Heart right ventricle (tissue), 16 donors: Measurements from ENCODE around the gene SLIT1. TPM values are rescaled to one million over a fixed set of nuclear protein-coding genes. Genes with fewer than 3 reads are reported as not detected.
A peak's percentile ranks its signal among the peaks of the same experiment; 100 is the strongest.

ENCODE experiments used
- ATAC-seq, 8 donors: fragments of 200-7000 bp; cut with Tn5 transposase; one replicate each; pipeline ENCODE4 v1.9.1; 2020; ENCODE audit warnings: mild to moderate bottlenecking in 8 of 8, moderate library complexity in 8 of 8, moderate number of reproducible peaks in 1 of 8
- DNase-seq, 2 donors: peaks; one replicate each; pipeline ENCODE4 v3.0.0-alpha.2; 2020
- H3K27ac ChIP-seq, 10 donors: fragments of 200-600 bp; sonication (generic) in 2 of 10; one replicate each; pipeline versions ENCODE4 v1.5.0 to v1.8.0; 2020 to 2022; ENCODE audit warnings: mild to moderate bottlenecking in 3 of 10
- H3K27me3 ChIP-seq, 7 donors: fragments of 200-600 bp; one replicate each; pipeline ENCODE4 v1.8.0; 2021 to 2022; ENCODE audit warnings: mild to moderate bottlenecking in 2 of 7
- H3K36me3 ChIP-seq, 9 donors: fragments of 200-600 bp; sonication (generic) in 1 of 9; one replicate each; pipeline versions ENCODE4 v1.5.0 to v1.8.0; 2020 to 2022; ENCODE audit warnings: mild to moderate bottlenecking in 2 of 9
- H3K4me1 ChIP-seq, 9 donors: fragments of 200-600 bp; sonication (generic) in 1 of 9; one replicate each; pipeline versions ENCODE4 v1.5.0 to v1.8.0; 2020 to 2022; ENCODE audit warnings: mild to moderate bottlenecking in 4 of 9
- H3K4me3 ChIP-seq, 10 donors: fragments of 200-600 bp; sonication (generic) in 2 of 10; one replicate each; pipeline versions ENCODE4 v1.5.0 to v1.8.0; 2020 to 2022; ENCODE audit warnings: mild to moderate bottlenecking in 7 of 10, moderate library complexity in 2 of 10
- H3K9me3 ChIP-seq, 11 donors: fragments of 200-600 bp in 10 of 11; sonication (generic) in 2 of 11; one replicate each; pipeline versions ENCODE4 v1.5.0 to v1.8.0; 2013 to 2022; ENCODE audit warnings: mild to moderate bottlenecking in 2 of 11, control low read depth in 1 of 11, moderate library complexity in 1 of 11
- WGBS, 2 donors: extraction: QIAGEN DNeasy Blood & Tissue Kit; methylation state at CpG; one replicate each; pipeline ENCODE4 v1.1.7; 2013; ENCODE audit warnings: inconsistent platforms in 1 of 2; 5-methylcytosine and 5-hydroxymethylcytosine counted together
- intact Hi-C, 10 donors: fragments of 100-400 bp; cut with DNase I; formaldehyde crosslinking; loops; one replicate each; pipeline versions ENCODE4 v1.11.1 to v1.14.2; 2022
- polyA plus RNA-seq, 2 donors: library from polyadenylated mRNA; stranded (reverse); fragments of 200-250 nt; gene quantifications; one replicate each; pipeline ENCODE4 v1.2.3, GENCODE V29; 2013
- total RNA-seq, 10 donors: library from RNA; stranded (reverse); fragmentation: NEBNext Ultra II Directional in 3 of 10; extraction: Animal tissue kit (Norgen Biotek cat#: 25700) in 3 of 10; gene quantifications; one replicate each; pipeline versions ENCODE4 v1.2.1 to v1.2.4, GENCODE V29; 2021 to 2023
- TF ChIP-seq, protein P1 (sequence below), 9 donors: fragments of 200-600 bp; sonication (generic) in 2 of 9; IDR thresholded peaks; one replicate each; pipeline versions ENCODE4 v1.5.0 to v1.8.0; 2021 to 2022; ENCODE audit warnings: antibody characterized with exemption in 9 of 9, mild to moderate bottlenecking in 5 of 9, moderate library complexity in 1 of 9
- donor health status: Arrhythmogenic right ventricular cardiomyopathy.
- donor health status: ischemic (EF 13 %, LVEDD 7.1; RV severe dilation, severe dysfunction).
- donor health status: healthy with polysubstance abuse.
- donor health status: DM: no; HTN: yes; CAD: no.
- donor health status: DM: no; HTN: no; CAD: no.
- donor health status: ischemic (EF 25% LVEDD 6.9; RV normal size, moderate dysfunction).
- donor health status: ischemic (EF 25% LVEDD 5.7; RV mildly dilated, moderate dysfunction).
- donor health status: healthy.
- donor health status: DM: yes; HTN: yes; CAD: no.
- donor health status: Ischemic cardiomyopathy.
- donor health status: ischemic (EF 35%, LVEDD 5.7; RV mildly dilated, moderate dysfunction).
- donor health status: nonischemic (EF 11% LVEDD 7.7; RV severe dilation, severe dysfunction).
- donor health status: DM: yes; HTN: yes; CAD: no.
- donor health status: PGD.
- donor health status: ischemic (EF 29% LVEDD 5.4; RV normal size, mild dysfunction).
- donor health status: nonischemic (EF 23%, LVEDD 6.1; RV moderate dilation, normal function).

The SLIT1 gene
- total and polyA plus RNA-seq, 12 donors: 0.04 to 0.31 (median 0.13) TPM; not detected in 1

DNA sequence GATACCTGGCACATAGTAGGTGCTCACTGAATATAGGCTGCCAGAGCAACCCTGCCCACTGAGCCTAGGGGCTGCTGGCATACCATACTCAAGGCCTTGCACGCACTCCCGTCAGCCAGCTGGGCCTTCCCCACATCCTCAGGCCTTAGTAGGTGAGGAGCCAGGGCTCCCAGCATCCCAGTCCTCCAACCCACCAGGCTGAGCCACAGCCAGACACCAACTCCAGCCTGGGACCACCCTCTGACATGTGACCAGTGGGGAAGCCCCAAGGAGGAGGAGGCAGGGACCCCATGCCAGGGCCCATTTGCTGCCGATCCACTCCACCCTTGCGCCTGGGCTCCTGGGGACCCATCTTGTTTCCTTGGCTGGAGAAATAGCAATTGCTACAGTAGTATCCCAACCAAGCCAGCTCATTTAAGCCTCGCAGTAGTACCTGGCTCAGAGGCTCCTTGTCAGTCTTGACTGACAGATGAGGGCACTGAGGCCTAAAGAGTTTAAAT is 11.4 kb downstream of the SLIT1 start:
- no peak overlapping the region for H3K27ac ChIP-seq
- TF ChIP-seq, protein P1, sequence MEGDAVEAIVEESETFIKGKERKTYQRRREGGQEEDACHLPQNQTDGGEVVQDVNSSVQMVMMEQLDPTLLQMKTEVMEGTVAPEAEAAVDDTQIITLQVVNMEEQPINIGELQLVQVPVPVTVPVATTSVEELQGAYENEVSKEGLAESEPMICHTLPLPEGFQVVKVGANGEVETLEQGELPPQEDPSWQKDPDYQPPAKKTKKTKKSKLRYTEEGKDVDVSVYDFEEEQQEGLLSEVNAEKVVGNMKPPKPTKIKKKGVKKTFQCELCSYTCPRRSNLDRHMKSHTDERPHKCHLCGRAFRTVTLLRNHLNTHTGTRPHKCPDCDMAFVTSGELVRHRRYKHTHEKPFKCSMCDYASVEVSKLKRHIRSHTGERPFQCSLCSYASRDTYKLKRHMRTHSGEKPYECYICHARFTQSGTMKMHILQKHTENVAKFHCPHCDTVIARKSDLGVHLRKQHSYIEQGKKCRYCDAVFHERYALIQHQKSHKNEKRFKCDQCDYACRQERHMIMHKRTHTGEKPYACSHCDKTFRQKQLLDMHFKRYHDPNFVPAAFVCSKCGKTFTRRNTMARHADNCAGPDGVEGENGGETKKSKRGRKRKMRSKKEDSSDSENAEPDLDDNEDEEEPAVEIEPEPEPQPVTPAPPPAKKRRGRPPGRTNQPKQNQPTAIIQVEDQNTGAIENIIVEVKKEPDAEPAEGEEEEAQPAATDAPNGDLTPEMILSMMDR (IDR thresholded peaks at IDR 0.05): no peak
- H3K27me3 ChIP-seq: peaks cover 0 to 48% (median 35%) of the 10 kb centered on the region in 7 donors
- no peak for DNase-seq
- intact Hi-C loops: no loop called here
- WGBS, 2 donors: 95 to 97% methylated on average over 5 of the region's 5 CpGs
- no peaks in the 10 kb centered on the region for H3K9me3 ChIP-seq
- H3K36me3 ChIP-seq: no peaks in the 10 kb centered on the region
- no peak overlapping the region for H3K4me3 ChIP-seq
- no peak for ATAC-seq
- H3K4me1 ChIP-seq: peaks cover 0 to 5% (median 0%) of the 10 kb centered on the region in 9 donors

DNA sequence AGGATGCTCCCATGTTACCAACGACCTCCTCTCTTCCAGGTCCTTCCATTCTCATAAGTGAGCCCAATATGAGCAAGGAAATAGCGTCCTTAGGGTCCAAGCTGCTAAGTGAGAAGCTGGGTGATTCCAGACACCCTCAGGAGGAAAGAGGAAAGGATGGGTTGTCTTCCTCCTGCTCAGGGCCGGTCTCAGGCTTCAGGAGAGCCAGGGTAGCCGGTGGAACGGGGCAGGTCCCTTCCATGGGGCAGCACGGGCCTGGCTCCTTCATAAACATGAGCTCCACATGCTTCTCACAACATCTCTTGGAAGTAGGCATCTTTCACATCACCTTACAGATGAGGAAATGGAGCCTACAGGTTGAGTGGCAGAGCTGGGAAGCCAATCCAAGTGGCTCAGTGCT is 12.7 kb downstream of the SLIT1 start:
- DNase-seq: no peak
- TF ChIP-seq, protein P1 (IDR thresholded peaks at IDR 0.05): no peak
- H3K27me3 ChIP-seq: peaks cover 0 to 37% (median 24%) of the 10 kb centered on the region in 7 donors
- no peaks in the 10 kb centered on the region for H3K9me3 ChIP-seq
- intact Hi-C loops: no loop called here
- H3K4me3 ChIP-seq: no peak overlapping the region
- H3K27ac ChIP-seq: no peak overlapping the region
- no peaks in the 10 kb centered on the region for H3K36me3 ChIP-seq
- ATAC-seq: no peak
- WGBS, 2 donors: 82 to 84% methylated on average over 6 of the region's 6 CpGs
- H3K4me1 ChIP-seq: peaks cover 0 to 5% (median 0%) of the 10 kb centered on the region in 9 donors

GRCh38 chr10:97171001-97171400 is 14.8 kb downstream of the SLIT1 start:
- H3K36me3 ChIP-seq: no peaks in the 10 kb centered on the region
- H3K4me1 ChIP-seq: peaks cover 0 to 5% (median 0%) of the 10 kb centered on the region in 9 donors
- intact Hi-C loops: no loop called here
- ATAC-seq (no peak), DNase-seq (no peak)
- peaks cover 0 to 19% (median 4%) of the 10 kb centered on the region in 7 donors for H3K27me3 ChIP-seq
- TF ChIP-seq, protein P1 (IDR thresholded peaks at IDR 0.05): no peak
- no peaks in the 10 kb centered on the region for H3K9me3 ChIP-seq
- no peak overlapping the region for H3K27ac ChIP-seq
- 69 to 70% methylated on average over 13 of the region's 13 CpGs for WGBS, 2 donors
- no peak overlapping the region for H3K4me3 ChIP-seq

- WGBS, 2 donors: 74 to 79% methylated on average over 14 of the region's 14 CpGs
- intact Hi-C loops: no loop called here
- TF ChIP-seq, protein P1 (IDR thresholded peaks at IDR 0.05): no peak
- Histone ChIP-seq H3K27me3 (peaks cover 0 to 12% (median 0%) of the 10 kb centered on the region in 7 donors), H3K27ac (no peak overlapping the region), H3K36me3 (no peaks in the 10 kb centered on the region), H3K9me3 (no peaks in the 10 kb centered on the region), H3K4me1 (peaks cover 0 to 5% (median 0%) of the 10 kb centered on the region in 9 donors), H3K4me3 (no peak overlapping the region)
- peak in 7 of 8 donors; percentile 49 to 83 (median 63) for ATAC-seq
- peak; percentile 13 to 68 for DNase-seq
Observed at GRCh38 chr10:97169911-97170693, 15.7 kb downstream of the SLIT1 start.
